ENCODE measurements around the gene TAS1R1.
A peak's percentile ranks its signal among the peaks of the same experiment; 100 is the strongest.

Gene TAS1R1

DNA sequence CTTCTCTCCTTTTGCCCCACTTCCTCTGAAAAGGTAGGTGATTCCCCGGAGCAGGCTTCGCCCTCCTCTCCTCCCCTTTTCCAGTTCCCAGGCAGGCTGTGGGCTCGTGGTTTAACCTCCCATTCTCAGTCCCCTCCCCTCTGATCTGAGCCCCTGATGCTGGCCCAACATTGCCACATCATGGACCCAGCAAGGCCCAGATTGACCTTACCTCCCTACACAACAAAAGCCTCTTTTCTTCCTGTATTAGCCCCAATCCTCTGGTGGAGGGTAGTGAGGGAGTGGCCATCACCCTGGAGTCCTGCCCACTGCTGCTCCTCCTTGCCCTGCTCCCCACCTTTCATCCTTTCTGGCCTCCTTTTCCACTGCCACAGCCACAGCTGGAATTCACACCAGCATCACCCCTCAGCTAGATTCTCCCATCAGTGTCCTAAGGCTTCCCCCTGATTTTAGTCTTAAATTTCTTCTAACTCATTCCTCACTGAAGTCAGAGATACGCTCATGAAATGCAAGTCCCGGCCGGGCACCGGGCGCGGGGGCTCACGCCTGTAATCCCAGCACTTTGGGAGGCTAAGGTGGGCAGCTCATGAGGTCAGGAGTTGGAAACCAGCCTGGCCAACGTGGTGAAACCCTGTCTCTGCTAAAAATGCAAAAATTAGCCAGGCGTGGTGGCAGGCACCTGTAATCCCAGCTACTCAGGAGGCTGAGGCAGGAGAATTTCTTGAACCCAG, 17.7 kb downstream of the TAS1R1 start:
- DNase-seq (ENCODE audit: low read depth in 2 of 2): no peak

DNA sequence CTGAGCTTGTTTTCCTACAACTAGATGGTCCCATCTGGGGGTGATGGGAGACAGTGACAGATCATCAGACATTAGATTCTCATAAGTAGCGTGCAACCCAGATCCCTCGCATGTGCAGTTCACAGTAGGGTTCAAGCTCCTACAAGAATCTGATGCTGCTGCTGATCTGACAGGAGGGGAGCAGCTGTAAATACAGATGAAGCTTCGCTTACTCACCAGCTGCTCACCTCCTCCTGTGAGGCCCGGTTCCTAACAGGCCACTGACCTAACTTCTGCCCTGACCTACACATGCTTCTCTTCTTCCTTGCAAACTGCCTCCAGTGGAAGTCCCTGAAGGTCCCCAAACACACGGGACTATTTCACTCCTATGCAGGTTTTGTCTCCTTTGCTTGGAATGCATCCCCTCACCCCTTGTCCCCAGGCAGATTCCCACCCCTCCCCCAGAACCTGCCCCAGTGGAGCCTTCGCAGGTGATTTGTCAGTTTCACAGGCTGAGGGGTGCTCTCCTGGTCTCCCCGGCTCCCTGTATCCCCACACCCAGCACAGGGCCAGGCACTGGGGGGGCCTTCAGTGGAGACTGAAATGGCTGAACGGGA, 19.0 kb downstream of the TAS1R1 start:
- no peak for DNase-seq (ENCODE audit: low read depth in 2 of 2)

DNA sequence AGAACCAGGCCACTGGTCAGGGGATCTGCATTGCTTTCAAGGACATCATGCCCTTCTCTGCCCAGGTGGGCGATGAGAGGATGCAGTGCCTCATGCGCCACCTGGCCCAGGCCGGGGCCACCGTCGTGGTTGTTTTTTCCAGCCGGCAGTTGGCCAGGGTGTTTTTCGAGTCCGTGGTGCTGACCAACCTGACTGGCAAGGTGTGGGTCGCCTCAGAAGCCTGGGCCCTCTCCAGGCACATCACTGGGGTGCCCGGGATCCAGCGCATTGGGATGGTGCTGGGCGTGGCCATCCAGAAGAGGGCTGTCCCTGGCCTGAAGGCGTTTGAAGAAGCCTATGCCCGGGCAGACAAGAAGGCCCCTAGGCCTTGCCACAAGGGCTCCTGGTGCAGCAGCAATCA, 19.7 kb downstream of the TAS1R1 start:
- no peak for DNase-seq (ENCODE audit: low read depth in 2 of 2)

DNA sequence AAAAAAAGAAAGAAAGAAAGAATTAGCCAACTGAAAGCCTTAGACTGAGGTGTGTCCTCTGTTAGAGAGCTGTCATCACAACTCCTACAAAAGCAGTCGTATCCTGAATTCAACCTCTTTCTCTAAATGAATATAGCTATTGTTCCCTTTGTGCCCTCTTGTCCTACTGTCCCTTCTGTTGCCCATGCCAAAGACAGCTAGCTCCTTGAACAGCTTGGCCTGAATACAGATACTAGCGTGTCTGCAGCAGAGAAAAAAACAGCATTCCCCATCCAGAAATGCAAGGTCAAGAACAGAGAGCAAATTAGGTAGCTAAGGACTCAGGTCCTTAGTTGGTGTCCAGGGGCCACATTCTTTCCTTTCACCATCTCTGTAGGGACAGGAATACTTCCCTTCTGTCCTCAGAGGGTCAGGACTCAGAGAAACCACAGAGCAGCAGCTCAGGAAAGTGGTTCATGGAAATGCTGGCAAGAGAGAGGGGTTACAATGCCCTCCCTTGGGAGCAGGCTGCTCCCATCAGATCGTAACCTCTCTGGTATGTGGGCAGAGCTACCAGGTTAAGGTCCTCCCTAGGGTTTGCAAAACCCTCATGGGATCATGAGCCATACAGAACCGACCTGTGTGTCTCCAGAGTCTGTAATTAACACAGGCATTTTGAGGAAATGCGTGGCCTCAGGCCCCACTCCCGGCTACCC, 22.9 kb downstream of the TAS1R1 start:
- no peak for DNase-seq (ENCODE audit: low read depth in 2 of 2)

DNA sequence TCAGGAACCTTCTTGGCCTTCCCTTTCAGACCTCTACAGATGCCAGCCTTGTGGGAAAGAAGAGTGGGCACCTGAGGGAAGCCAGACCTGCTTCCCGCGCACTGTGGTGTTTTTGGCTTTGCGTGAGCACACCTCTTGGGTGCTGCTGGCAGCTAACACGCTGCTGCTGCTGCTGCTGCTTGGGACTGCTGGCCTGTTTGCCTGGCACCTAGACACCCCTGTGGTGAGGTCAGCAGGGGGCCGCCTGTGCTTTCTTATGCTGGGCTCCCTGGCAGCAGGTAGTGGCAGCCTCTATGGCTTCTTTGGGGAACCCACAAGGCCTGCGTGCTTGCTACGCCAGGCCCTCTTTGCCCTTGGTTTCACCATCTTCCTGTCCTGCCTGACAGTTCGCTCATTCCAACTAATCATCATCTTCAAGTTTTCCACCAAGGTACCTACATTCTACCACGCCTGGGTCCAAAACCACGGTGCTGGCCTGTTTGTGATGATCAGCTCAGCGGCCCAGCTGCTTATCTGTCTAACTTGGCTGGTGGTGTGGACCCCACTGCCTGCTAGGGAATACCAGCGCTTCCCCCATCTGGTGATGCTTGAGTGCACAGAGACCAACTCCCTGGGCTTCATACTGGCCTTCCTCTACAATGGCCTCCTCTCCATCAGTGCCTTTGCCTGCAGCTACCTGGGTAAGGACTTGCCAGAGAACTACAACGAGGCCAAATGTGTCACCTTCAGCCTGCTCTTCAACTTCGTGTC, 23.7 kb downstream of the TAS1R1 start:
- no peak for DNase-seq (ENCODE audit: low read depth in 2 of 2)

DNA sequence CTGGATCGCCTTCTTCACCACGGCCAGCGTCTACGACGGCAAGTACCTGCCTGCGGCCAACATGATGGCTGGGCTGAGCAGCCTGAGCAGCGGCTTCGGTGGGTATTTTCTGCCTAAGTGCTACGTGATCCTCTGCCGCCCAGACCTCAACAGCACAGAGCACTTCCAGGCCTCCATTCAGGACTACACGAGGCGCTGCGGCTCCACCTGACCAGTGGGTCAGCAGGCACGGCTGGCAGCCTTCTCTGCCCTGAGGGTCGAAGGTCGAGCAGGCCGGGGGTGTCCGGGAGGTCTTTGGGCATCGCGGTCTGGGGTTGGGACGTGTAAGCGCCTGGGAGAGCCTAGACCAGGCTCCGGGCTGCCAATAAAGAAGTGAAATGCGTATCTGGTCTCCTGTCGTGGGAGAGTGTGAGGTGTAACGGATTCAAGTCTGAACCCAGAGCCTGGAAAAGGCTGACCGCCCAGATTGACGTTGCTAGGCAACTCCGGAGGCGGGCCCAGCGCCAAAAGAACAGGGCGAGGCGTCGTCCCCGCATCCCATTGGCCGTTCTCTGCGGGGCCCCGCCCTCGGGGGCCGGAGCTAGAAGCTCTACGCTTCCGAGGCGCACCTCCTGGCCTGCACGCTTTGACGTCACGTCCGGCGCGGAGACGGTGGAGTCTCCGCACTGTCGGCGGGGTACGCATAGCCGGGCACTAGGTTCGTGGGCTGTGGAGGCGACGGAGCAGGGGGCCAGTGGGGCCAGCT, 24.4 kb downstream of the TAS1R1 start, which contains the start of gene ZBTB48:
Gene ZBTB48 (plus strand): TSS at position 621 of the 745 bp plus-strand sequence. CDS start 616 bp downstream, outside the sequence.
- DNase-seq (ENCODE audit: low read depth in 2 of 2): peak; percentile 91 to 97

DNA sequence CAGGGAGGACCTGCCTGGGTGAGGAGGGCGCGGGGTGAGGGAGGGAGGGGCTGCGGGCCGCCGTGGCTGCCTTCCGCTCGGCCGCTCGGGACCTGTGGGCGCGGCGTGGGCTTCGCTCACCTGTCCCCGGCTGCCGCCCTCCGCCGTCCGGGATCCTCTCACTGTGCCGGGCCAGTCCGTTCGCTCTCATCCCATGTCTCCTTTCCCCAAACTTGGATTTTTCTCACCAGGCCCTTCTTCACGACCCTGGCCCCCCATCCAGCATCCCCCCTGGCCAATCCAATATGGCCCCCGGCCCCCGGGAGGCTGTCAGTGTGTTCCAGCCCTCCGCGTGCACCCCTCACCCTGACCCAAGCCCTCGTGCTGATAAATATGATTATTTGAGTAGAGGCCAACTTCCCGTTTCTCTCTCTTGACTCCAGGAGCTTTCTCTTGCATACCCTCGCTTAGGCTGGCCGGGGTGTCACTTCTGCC, 25.0 kb downstream of the TAS1R1 start:
- DNase-seq (ENCODE audit: low read depth in 2 of 2): no peak

DNA sequence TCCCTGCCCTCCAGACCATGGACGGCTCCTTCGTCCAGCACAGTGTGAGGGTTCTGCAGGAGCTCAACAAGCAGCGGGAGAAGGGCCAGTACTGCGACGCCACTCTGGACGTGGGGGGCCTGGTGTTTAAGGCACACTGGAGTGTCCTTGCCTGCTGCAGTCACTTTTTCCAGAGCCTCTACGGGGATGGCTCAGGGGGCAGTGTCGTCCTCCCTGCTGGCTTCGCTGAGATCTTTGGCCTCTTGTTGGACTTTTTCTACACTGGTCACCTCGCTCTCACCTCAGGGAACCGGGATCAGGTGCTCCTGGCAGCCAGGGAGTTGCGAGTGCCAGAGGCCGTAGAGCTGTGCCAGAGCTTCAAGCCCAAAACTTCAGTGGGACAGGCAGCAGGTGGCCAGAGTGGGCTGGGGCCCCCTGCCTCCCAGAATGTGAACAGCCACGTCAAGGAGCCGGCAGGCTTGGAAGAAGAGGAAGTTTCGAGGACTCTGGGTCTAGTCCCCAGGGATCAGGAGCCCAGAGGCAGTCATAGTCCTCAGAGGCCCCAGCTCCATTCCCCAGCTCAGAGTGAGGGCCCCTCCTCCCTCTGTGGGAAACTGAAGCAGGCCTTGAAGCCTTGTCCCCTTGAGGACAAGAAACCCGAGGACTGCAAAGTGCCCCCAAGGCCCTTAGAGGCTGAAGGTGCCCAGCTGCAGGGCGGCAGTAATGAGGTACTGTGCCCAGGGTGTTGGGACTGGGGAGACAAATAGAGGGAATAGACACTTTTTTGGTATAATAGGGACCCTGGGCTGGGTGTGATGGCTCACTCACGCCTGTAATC, 25.7 kb downstream of the TAS1R1 start:
- DNase-seq (ENCODE audit: low read depth in 2 of 2): no peak

DNA sequence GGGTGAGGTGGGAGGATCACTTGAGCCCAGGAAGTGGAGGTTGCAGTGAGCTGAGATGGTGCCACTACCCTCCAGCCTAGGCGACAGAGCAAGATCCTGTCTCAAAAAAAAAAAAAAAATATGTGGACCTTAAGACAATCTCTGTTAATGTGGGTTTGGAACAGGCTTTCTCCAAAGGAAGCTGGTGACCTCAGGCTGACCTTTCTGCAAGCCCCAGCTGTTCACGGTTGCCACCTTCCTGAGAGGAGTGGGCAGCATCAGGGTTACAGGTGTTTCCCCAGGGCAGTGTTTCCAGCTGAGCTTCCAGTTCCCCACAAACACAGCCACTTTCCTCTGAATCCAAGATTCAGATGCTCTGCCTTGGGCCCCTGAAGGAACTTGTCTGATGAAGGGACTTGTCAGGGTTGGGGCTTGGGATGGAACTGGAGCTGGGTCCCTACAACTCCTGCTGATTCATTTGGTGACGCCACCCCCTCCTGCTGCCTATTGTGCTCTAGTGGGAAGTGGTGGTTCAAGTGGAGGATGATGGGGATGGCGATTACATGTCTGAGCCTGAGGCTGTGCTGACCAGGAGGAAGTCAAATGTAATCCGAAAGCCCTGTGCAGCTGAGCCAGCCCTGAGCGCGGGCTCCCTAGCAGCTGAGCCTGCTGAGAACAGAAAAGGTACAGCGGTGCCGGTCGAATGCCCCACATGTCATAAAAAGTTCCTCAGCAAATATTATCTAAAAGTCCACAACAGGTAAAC, 26.6 kb downstream of the TAS1R1 start:
- DNase-seq (ENCODE audit: low read depth in 2 of 2): no peak

DNA sequence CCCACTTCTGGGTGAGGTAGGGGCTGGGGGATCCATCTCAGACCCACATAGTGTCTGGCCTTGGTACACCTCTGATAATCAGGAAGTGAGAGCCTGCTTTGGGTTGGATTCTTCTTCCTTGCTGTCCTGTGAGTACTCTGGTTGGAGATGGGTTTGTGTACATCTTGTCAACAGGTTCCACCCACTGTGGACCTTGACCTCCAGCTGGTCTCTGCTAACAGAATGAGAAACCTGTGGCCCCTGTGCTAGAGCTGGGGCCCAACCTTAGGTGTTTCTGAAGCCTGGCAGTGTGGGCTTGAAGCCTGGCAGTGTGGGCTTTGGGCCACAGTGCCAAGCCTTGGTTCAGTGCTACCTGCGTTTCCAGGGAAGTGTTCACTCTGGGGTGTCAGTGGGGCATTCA, 27.3 kb downstream of the TAS1R1 start:
- DNase-seq (ENCODE audit: low read depth in 2 of 2): no peak

DNA sequence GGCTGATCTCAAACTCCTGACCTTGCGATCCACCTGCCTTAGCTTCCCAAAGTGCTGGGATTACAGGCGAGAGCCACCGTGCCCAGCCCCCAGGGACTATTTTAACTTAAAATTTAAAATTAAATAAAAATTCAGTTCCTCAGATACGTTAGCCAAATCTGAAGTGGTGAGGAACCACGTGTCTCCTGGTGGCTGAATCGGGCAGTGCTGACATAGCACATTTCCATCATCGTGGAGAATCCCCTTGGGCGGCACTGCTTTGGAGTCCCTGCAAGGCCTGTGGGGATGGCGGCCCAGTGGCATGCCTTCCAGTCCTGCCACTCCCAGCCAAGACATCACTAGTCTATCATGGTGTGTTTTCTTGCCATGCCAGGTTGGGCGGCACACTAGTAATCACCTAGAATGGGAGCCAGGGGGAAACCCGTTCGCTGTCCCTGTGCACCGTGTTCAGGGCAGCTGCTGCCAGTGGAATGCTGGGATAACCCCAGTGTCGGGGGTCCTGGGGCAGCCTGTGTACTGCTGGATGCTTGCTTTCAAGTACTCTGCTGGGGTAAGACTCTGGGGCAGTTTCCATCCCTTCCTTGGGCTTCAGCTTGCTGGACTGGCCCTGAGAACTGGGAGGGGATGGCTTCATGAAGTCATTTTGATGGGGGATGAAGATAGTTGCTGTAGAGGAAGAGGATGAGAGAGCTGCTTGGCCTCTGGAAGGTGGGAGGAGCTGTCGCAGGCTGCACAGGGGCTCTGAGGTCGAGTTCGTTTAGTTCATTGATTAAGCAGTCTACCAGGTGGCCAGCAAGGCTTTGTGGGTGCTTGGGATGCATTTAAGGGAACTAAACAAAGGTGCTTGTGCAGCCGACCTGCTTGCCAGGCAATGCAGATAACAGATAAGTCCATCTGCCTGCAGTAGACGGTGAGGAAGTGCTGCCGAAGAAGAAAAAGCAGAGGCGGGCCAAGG, 29.3 kb downstream of the TAS1R1 start:
- no peak for DNase-seq (ENCODE audit: low read depth in 2 of 2)

DNA sequence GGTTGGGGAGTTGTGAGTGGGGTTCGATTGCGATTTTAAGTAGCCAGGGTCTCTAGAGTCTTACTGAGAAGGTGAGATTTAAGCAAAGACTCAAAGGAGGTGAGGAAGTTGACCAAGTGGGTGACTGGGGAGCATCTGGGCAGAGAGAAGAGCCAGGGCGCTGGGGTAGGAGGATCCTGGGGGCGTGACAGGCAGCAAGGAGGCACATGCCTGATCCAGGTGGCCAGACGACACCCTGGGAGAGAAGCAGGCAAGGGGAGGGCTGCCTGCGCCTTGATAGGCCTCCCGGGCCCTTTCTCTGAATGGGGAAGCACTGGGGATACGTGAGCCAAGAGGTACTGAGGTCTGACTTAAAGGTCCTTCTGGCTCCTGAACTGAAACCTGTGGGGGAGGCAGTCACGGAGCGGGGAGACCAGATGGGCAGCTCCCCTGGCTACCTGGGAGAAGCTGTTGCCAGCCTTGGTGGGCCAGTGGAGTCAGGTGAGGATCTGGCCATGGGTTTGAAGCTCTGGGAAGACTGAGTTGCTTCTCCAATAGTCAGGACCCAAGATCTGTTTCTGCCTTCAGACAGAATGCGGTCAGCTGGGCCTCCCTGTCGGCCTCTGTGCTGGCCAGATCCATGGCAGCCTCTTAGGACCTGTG, 30.1 kb downstream of the TAS1R1 start:
- DNase-seq (ENCODE audit: low read depth in 2 of 2): no peak

DNA sequence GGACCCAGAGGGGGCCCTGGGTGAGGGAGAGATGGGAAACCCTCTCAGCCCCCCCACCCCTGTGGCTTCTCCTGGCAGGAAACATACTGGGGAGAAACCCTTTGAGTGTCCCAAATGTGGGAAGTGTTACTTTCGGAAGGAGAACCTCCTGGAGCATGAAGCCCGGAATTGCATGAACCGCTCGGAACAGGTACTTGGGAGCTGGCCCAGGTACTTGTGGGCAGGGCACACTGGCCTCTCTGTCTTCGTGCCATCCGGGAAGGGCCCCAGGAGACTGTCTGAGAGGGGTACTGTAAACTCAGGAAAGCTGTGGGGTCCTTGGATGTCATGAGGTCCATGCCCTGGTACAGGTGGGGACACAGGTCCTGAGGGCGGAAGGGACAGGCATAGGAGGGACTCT, 30.7 kb downstream of the TAS1R1 start:
- DNase-seq (ENCODE audit: low read depth in 2 of 2): no peak

DNA sequence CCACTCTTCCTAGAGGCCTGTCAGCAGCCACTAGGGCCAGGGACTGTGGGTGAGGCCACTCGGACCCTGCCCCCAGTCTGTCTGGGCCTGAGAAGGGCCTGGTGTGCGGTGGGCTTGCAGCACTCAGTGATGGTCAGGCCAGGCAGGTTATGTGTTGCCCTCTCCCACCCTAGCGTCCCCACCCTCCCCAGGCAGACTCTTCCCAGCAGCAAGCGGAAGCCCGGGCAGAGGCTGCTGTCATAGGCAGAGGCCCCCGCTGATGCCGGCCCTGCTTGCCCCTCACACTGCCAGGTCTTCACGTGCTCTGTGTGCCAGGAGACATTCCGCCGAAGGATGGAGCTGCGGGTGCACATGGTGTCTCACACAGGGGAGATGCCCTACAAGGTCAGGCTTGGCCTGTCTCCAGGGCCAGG, 31.3 kb downstream of the TAS1R1 start:
- DNase-seq (ENCODE audit: low read depth in 2 of 2): no peak

DNA sequence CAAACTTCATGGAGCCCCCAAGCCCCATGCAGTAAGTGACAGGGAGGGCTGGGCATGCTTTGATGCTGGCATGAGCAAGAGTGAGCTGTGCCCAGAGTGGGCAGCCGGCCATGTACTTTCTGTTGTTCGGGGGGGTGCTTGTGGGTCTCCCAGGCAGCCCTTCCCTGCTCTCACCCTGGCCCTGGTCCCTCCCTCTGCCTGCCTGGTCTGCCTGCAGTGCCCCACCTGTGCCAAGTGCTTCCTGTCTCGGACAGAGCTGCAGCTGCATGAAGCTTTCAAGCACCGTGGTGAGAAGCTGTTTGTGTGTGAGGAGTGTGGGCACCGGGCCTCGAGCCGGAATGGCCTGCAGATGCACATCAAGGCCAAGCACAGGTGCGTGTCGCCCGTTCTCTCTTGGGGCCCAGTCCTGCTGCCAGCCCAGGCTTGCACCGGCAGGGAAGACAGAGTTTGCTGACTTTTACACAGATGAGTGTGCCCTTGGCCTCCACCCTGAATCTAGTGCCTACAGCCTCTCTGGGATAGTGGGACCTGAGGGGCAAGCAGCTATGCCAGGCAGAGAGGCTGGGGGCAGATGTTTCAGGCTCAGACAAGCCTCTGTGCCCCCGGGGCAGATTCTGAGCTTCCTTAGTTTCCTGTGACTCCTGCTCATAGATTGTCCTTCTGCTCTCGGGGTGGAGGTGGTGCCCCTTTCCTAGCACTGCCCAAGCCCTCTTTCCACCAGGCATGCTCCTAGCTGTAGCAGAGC, 32.3 kb downstream of the TAS1R1 start:
- no peak for DNase-seq (ENCODE audit: low read depth in 2 of 2)

DNA sequence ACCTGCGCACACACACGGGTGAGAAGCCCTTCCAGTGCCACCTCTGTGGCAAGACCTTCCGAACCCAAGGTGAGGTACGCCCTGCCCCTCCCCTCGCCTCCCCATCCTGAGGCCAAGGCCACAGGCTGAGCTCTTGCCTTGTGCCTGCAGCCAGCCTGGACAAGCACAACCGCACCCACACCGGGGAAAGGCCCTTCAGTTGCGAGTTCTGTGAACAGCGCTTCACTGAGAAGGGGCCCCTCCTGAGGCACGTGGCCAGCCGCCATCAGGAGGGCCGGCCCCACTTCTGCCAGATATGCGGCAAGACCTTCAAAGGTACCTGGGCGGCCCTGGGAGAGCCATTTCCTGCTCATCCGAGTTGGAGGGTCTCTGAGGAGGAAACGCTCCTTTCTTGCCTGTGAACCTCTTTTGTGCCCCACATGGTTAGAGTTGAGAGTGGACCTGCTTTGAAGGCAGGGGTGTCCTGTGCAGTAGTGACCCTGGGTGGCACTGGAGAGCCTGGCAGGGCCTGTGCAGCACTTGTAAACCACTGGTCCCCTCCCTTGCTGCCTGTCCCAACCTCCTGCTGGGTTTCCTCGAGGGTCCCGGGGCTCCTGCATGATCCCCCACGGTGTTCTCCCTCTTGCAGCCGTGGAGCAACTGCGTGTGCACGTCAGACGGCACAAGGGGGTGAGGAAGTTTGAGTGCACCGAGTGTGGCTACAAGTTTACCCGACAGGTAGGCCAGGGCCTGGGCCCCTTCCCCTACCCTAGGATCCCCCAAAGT, 33.2 kb downstream of the TAS1R1 start:
- no peak for DNase-seq (ENCODE audit: low read depth in 2 of 2)

All from stimulated activated CD4-positive, alpha-beta T cell treated with anti-CD3 and anti-CD28 coated beads, Interleukin-12 subunit alpha, Interleukin-12 subunit beta, amount 100 ng/mL, for 24 hours (primary cell).